Body of pancreas (tissue), 4 donors: ENCODE measurements around the gene TRAF3. TPM values are rescaled to one million over a fixed set of nuclear protein-coding genes. Genes with fewer than 3 reads are reported as not detected.
A peak's percentile ranks its signal among the peaks of the same experiment; 100 is the strongest.

Experiments
- ATAC-seq: fragments of 150-250 bp; one replicate; pipeline ENCODE4 v1.9.1; 2016
- DNase-seq, 4 donors: peaks; one replicate each; pipeline ENCODE4 v3.0.0-alpha.2; 2019
- H3K27ac ChIP-seq, 4 donors: fragments of 200-600 bp; sonication (generic); 1 replicate in 3 of 4; 2 replicates in 1 of 4; pipeline versions ENCODE4 v1.5.1 to v1.6.1; 2016 to 2019; ENCODE audit warnings: mild to moderate bottlenecking in 1 of 4, mixed read lengths in 1 of 4, moderate library complexity in 1 of 4
- H3K27me3 ChIP-seq, 2 donors: fragments of 200-600 bp; sonication (generic); one replicate each; pipeline ENCODE4 v1.6.0; 2016; ENCODE audit warnings: mild to moderate bottlenecking in 1 of 2
- H3K36me3 ChIP-seq, 2 donors: fragments of 200-600 bp; sonication (generic); replicated peaks in 1 of 2; 2 replicates each; pipeline ENCODE4 v1.5.1; 2016; ENCODE audit warnings: low read depth in 2 of 2; ENCODE audit not compliant: insufficient read depth in 1 of 2
- H3K4me1 ChIP-seq: fragments of 200-600 bp; sonication (generic); one replicate; pipeline ENCODE4 v1.6.0; 2016
- H3K4me3 ChIP-seq, 2 donors: fragments of 200-600 bp; sonication (generic); 1 replicate in 1 of 2; 2 replicates in 1 of 2; pipeline ENCODE4 v1.5.1; 2016 to 2019
- H3K9me3 ChIP-seq, 3 donors: fragments of 200-600 bp; sonication (generic); 1 replicate in 2 of 3; 2 replicates in 1 of 3; pipeline ENCODE4 v1.5.1; 2016
- CTCF ChIP-seq, 7 experiments: fragments of 450-650 bp in 4 of 7; fragments of 200-600 bp in 3 of 7; sonication (generic) in 3 of 7; IDR thresholded peaks; one replicate each; pipeline ENCODE4 v1.5.1; 2016 to 2019; ENCODE audit warnings: antibody characterized with exemption in 7 of 7
- POLR2A ChIP-seq, 3 donors: fragments of 450-650 bp; IDR thresholded peaks; one replicate each; pipeline ENCODE4 v1.6.1; 2016; ENCODE audit warnings: antibody characterized with exemption in 3 of 3, mild to moderate bottlenecking in 2 of 3
- WGBS, 2 donors: methylation state at CpG; one replicate each; pipeline ENCODE4 v1.1.5; 2017; 5-methylcytosine and 5-hydroxymethylcytosine counted together
- intact Hi-C: fragments of 100-400 bp; cut with DNase I; formaldehyde crosslinking; loops from one replicate; pipeline ENCODE4 v1.15.1; 2023
- total RNA-seq, 2 donors: library from RNA; depleted of rRNA; stranded (reverse); fragments of >200 nt; gene quantifications; one replicate each; pipeline ENCODE4 v1.1.0, GENCODE V29; 2016

TRAF3 gene
- total RNA-seq, 2 donors from 2014 or later, result 10.4 to 22.7 TPM

- H3K9me3 ChIP-seq, result no peaks in the 10 kb centered on the region
- no peak for TF ChIP-seq CTCF (IDR thresholded peaks at IDR 0.05)
- intact Hi-C loops, result no loop called here
- no peak overlapping the region for H3K27ac ChIP-seq
- no peaks in the 10 kb centered on the region for H3K36me3 ChIP-seq
- no peaks in the 10 kb centered on the region for H3K27me3 ChIP-seq
- DNase-seq (no peak), ATAC-seq (no peak)
- WGBS, 2 donors, result 85 to 95% methylated on average over 5 of the region's 5 CpGs
- no peak overlapping the region for H3K4me3 ChIP-seq
- no peaks in the 10 kb centered on the region for H3K4me1 ChIP-seq
Measured at GRCh38 chr14:102789349-102789748, 12.1 kb downstream of the TRAF3 start.

- Histone ChIP-seq H3K27ac (no peak overlapping the region), H3K4me3 (no peak overlapping the region), H3K9me3 (no peaks in the 10 kb centered on the region), H3K36me3 (no peaks in the 10 kb centered on the region), H3K4me1 (peaks cover 6% of the 10 kb centered on the region), H3K27me3 (no peaks in the 10 kb centered on the region)
- ATAC-seq (no peak), DNase-seq (no peak)
- TF ChIP-seq CTCF (IDR thresholded peaks at IDR 0.05), result no peak
- TF ChIP-seq POLR2A (IDR thresholded peaks at IDR 0.05), result no peak
- intact Hi-C loops, result no loop called here
- WGBS, 2 donors, result 87 to 92% methylated on average over 2 to 3 of the region's 3 CpGs
Measured at GRCh38 chr14:102793531-102794328, 16.5 kb downstream of the TRAF3 start.

- peak overlapping the region in 3 of 4 donors; percentile 15 to 37 (median 20) for H3K27ac ChIP-seq
- TF ChIP-seq CTCF (IDR thresholded peaks at IDR 0.05), result no peak
- peak in 1 of 3 donors; percentile 13 for TF ChIP-seq POLR2A (IDR thresholded peaks at IDR 0.05)
- ATAC-seq, result peak; percentile 91
- H3K27me3 ChIP-seq, result no peaks in the 10 kb centered on the region
- H3K4me1 ChIP-seq, result peaks cover 6% of the 10 kb centered on the region
- WGBS, 2 donors, result 52 to 53% methylated on average over 2 of the region's 2 CpGs
- intact Hi-C loops, result no loop called here
- H3K9me3 ChIP-seq, result no peaks in the 10 kb centered on the region
- DNase-seq, result peak; percentile 50 to 71 (median 60)
- no peak overlapping the region for H3K4me3 ChIP-seq
- H3K36me3 ChIP-seq, result no peaks in the 10 kb centered on the region
Measured at GRCh38 chr14:102795060-102795925, 18.0 kb downstream of the TRAF3 start.

- H3K27ac ChIP-seq, result no peak overlapping the region
- ATAC-seq (no peak), DNase-seq (no peak)
- no peak overlapping the region for H3K4me3 ChIP-seq
- H3K4me1 ChIP-seq, result peaks cover 6% of the 10 kb centered on the region
- H3K36me3 ChIP-seq, result no peaks in the 10 kb centered on the region
- no peaks in the 10 kb centered on the region for H3K9me3 ChIP-seq
- intact Hi-C loops, result no loop called here
- no peaks in the 10 kb centered on the region for H3K27me3 ChIP-seq
- TF ChIP-seq CTCF (IDR thresholded peaks at IDR 0.05) (no peak), POLR2A (IDR thresholded peaks at IDR 0.05) (no peak)
- 84 to 86% methylated on average over 8 of the region's 8 CpGs for WGBS, 2 donors
Measured at GRCh38 chr14:102796661-102797190, 19.5 kb downstream of the TRAF3 start.
